Measurements from ENCODE around the gene RFTN1.
A peak's percentile ranks its signal among the peaks of the same experiment; 100 is the strongest.

The RFTN1 gene

GRCh38 chr3:16406166-16406565 lies 107.3 kb downstream of the RFTN1 start:
- no peak overlapping the region for H3K4me3 ChIP-seq (ENCODE audit: low read depth, low read length)
- TF ChIP-seq CTCF (IDR thresholded peaks at IDR 0.05; ENCODE audit: low read depth, low read length): no peak

GRCh38 chr3:16404349-16404895 lies 109.1 kb downstream of the RFTN1 start:
- H3K4me3 ChIP-seq (ENCODE audit: low read depth, low read length): no peak overlapping the region
- no peak for TF ChIP-seq CTCF (IDR thresholded peaks at IDR 0.05; ENCODE audit: low read depth, low read length)

- TF ChIP-seq CTCF (IDR thresholded peaks at IDR 0.05; ENCODE audit: low read depth, low read length): no peak
Measured at GRCh38 chr3:16402451-16402850, 111.0 kb downstream of the RFTN1 start.

GRCh38 chr3:16401273-16401672 lies 112.2 kb downstream of the RFTN1 start:
- H3K4me3 ChIP-seq (ENCODE audit: low read depth, low read length): no peak overlapping the region
- TF ChIP-seq CTCF (IDR thresholded peaks at IDR 0.05; ENCODE audit: low read depth, low read length): no peak

More at GRCh38 chr3:16402451-16402850, 111.0 kb downstream of the RFTN1 start:
- H3K4me3 ChIP-seq (ENCODE audit: low read depth, low read length): no peak overlapping the region

GRCh38 chr3:16400106-16400931 lies 113.2 kb downstream of the RFTN1 start:
- no peak for TF ChIP-seq CTCF (IDR thresholded peaks at IDR 0.05; ENCODE audit: low read depth, low read length)

GRCh38 chr3:16399473-16399872 lies 114.0 kb downstream of the RFTN1 start:
- peak; percentile 31; the same call in 1 of the 2 replicates for TF ChIP-seq CTCF (IDR thresholded peaks at IDR 0.05; ENCODE audit: low read depth, low read length)
- 0 out of 2 replicates have a peak overlapping the region, but pooled peaks have one; percentile 6 for H3K4me3 ChIP-seq (ENCODE audit: low read depth, low read length)

More at GRCh38 chr3:16400106-16400931, 113.2 kb downstream of the RFTN1 start:
- no peak overlapping the region for H3K4me3 ChIP-seq (ENCODE audit: low read depth, low read length)

- TF ChIP-seq CTCF (IDR thresholded peaks at IDR 0.05; ENCODE audit: low read depth, low read length): no peak
- no peak overlapping the region for H3K4me3 ChIP-seq (ENCODE audit: low read depth, low read length)
Measured at GRCh38 chr3:16398648-16399047, 114.9 kb downstream of the RFTN1 start.

All from WI38 (cell line).